ENCODE results near the gene ACTRT2.

ACTRT2 gene

DNA sequence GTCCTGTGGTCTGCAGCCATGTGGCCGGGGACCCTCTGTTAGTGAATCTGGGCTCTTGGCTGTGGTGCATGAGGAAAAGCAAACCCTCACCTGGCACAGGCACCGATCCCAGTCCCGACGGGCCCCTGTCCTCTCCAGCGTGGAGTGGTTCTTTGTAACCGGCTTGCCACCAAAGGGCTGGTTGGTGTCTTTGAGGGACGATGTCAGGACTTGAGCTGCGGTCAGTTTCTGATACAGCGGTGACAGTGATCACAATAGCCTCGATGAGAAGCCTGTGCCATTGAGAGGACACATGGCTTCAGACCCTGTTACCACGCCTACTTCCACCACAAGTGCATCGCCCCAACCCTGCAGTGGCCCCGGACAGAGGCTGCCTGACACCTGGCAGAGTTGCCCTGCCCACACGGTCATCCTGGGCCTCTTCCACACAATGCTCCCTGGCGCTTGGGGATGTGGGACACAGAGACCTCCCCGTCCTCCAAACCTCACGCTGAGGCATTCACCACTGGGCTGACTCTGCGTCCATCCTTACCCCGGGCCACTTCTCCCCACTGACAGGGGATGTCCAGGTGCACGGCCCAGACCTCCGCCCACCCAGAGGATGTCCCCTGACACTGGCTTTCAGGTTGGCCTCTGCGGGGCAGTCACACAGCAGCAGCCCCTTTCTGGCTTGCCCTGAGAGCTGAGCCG lies 18.8 kb upstream of the ACTRT2 start:
- DNase-seq (ENCODE audit: low read depth, low spot score): no peak

- no peak for DNase-seq (ENCODE audit: low read depth, low spot score)
These were observed 18.0 kb upstream of the ACTRT2 start for GRCh38 chr1:3003039-3003940.

DNA sequence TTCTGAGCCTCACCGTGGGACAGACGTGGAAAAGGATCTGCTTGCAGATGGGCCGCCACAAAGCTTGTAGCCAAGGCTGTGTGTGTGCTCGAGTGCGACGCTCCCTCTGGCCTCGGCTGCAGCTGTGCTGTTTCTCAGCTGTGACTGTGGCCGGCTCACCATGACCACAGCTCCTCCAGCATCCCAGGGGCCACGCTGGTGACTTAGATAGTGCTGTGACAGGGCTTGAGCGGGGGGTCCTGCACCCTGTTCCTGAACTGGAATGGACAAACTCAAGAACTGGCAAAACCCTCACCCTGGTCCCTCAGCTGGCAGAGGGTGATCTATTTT lies 17.4 kb upstream of the ACTRT2 start:
- no peak for DNase-seq (ENCODE audit: low read depth, low spot score)

DNA sequence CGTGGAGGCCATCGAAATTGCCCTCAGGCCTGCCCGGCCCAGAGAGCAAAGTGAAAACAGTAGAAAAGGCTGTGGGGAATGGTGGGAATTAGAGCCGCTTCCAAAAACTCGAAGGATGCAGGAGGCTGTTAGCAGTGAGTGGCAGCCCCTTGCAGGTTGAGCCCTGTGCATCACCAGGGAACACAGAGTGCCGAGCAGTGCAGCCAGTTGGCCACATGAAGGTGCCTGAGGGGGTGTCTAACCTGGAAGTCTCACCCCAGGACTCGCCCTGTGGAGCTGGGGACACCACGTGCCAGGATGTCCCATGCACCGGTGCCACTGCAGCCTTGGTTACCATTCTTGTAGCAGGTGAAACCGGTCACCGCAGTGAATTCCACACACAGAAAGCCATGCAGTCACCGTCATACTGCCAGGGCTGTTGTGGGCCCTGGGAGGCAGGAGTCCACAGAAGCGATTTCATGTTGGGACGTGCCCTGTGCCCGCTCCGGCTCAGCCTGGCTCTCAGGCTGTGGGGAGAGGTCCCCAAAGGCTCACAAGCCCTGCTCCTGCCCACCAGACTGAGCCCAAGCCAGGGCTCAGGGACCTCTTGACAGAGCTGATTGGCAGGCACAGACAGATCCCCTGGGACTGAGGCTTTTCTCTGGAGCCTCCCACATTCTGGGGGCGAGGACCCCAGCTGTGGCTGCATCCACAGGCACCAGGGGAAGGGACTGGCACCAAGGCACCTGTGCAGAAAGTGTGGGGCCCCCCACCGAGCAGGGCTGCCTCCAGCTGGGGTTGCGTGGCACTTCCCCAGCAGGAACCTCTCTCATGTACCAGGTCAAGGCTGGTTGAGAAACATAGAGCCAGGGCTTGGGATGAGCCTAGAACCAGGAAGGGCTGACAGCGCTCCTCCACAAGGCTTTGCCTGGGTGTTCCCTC lies 16.7 kb upstream of the ACTRT2 start:
- DNase-seq (ENCODE audit: low read depth, low spot score): no peak

- no peak for DNase-seq (ENCODE audit: low read depth, low spot score)
These were observed 15.5 kb upstream of the ACTRT2 start for GRCh38 chr1:3005771-3006170.

GRCh38 chr1:3007298-3008147 lies 13.7 kb upstream of the ACTRT2 start:
- DNase-seq (ENCODE audit: low read depth, low spot score): no peak

- no peak for DNase-seq (ENCODE audit: low read depth, low spot score)
These were observed 12.2 kb upstream of the ACTRT2 start for GRCh38 chr1:3009021-3009420.

DNA sequence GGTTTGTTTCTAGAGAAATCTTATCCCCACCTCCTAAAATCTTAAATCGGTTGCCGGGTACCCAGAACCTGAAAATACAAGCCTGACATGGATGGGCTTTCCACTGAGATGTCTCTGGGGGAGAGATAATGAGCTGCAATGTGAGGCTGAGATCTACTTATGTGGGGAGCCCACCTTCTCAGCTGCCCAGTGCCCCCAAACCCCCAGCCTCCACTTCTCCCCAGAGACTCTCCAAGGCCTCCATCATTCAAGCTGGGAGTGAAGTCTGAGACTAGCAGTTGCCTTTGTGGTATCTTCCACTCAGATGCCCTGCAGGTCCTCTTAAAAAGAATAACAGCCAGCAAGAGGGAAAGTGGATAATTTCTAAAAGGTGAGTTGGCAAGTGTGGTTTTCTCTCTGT lies 11.7 kb upstream of the ACTRT2 start:
- no peak for DNase-seq (ENCODE audit: low read depth, low spot score)

DNA sequence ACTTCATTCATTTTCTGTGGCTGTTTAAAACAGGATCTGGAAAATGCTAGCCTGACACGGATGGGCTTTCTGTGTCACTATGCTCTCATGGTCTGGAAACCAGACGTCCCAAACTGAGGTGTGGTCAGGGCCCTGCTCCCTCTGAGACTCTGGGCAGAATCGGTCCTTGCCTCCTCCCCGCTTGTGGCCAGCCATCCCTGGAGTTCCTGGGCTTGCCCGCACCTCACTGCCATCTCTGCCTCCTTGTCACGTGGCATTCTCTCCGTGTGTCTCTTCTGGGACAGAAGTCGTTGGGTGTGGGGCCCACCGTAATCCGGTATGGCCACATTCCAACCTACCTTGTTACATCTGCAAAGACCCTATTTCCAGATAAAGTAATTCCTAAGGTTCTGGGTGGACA lies 10.1 kb upstream of the ACTRT2 start:
- DNase-seq (ENCODE audit: low read depth, low spot score): no peak

- DNase-seq (ENCODE audit: low read depth, low spot score): no peak
These were observed 9.4 kb upstream of the ACTRT2 start for GRCh38 chr1:3011631-3012455.

- DNase-seq (ENCODE audit: low read depth, low spot score): no peak
These were observed 8.6 kb upstream of the ACTRT2 start for GRCh38 chr1:3012456-3013291.

- no peak for DNase-seq (ENCODE audit: low read depth, low spot score)
These were observed 7.8 kb upstream of the ACTRT2 start for GRCh38 chr1:3013371-3014049.

DNA sequence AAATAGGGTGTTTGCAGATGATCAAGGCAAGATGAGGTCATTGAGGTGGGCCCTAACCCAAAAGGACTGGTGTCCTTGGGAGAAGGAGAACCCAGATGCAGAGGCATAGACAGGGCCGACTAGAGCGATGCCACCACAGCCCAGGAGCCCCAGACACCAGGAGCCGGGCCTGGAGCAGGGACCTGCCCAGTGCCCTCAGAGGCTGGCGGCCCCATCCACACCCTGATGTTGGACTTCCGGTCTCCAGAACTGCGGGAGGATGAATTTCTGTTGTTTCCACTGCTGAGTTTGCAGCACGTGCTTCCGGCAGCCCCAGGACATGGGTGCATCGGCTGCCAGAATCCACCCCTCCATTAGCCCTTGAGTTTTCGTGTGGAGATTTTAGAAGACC lies 7.2 kb upstream of the ACTRT2 start:
- DNase-seq (ENCODE audit: low read depth, low spot score): no peak

GRCh38 chr1:3014443-3015268 lies 6.6 kb upstream of the ACTRT2 start:
- DNase-seq (ENCODE audit: low read depth, low spot score): no peak

DNA sequence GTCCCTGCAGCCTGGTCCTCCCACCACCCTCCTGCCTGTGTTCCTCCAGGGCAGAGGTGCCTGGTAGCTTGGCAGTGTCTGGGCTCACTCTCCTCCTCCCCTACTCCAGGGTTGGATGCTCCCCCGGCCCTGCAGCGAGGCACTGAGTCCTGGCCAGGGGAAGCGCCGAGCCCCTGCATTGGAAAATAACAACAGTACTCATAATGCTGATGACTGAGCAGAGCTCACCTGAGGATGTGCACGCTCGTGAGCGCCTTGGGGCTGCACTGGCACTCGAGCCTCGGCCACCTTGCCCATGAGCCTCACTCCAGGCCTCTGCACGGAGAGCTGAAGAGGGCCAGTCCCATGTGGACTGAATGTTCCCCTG lies 6.0 kb upstream of the ACTRT2 start:
- DNase-seq (ENCODE audit: low read depth, low spot score): no peak

- DNase-seq (ENCODE audit: low read depth, low spot score): no peak
These were observed 5.5 kb upstream of the ACTRT2 start for GRCh38 chr1:3015744-3016143.

DNA sequence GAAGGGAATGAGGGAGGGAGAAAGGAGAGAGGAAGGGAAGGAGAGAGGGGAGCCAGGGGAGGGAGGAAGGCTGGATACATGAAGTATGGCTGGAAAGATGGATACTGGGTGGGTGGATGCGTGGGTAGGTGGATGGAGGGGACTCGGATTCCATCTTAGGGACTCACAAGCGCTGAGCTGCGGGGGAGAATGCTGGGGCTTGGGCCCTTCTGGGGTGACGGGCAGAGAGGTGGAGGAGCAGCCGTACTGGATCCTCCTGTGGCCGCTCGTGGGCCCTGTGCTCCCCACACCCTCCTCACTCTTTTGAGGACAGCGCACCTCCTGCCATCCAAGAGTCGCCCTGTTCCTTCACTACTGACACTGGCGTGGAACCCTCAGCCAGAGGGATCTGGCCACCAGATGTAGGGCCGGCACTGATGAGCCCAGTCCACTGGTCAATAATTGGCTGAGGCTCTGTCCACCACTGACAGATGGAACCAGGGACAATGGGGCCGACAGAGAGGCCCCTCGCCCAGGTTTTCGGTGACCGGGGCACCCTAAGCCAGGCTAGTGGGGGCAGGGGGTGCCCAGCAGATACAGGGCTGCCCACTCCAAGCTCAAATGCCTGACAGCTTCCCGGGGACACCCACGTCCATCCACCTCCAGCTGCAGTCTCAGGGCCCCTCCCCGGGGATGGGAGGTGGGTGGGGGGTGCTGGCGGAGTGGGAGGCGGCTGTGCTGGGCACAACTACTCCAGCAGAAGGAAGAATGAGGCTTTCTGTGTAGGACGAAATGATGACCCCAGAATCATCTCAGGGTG lies 4.4 kb upstream of the ACTRT2 start:
- no peak for DNase-seq (ENCODE audit: low read depth, low spot score)

All from iPS DF 19.7 (cell line).